Endothelial cell of umbilical vein (primary cell): ENCODE data around the gene PKD1L1. TPM values are rescaled to one million over a fixed set of nuclear protein-coding genes. Genes with fewer than 3 reads are reported as not detected.

Experiments
- BruUV-seq: library from RNA; stranded (reverse); fragments of 400-500 nt; replicated peaks from 2 replicates; lab custom pipeline; 2021; lab: Mats Ljungman, UMichigan
- CTCF ChIA-PET: fragments of 300-600, 350-600 bp; sonication (Branson Sonifier 250); formaldehyde crosslinking; loops from one replicate; lab custom pipeline; 2021; ENCODE audit warnings: antibody characterized with exemption, inconsistent platforms; lab: Charles Lee
- POLR2A ChIA-PET: fragments of 300-600, 350-600 bp; sonication (Branson Sonifier 250); formaldehyde crosslinking; loops from one replicate; lab custom pipeline; 2021; ENCODE audit warnings: antibody characterized with exemption, inconsistent platforms; lab: Charles Lee
- DNase-seq: peaks from one replicate; pipeline ENCODE4 v3.0.0-alpha.2; 2011; ENCODE audit warnings: low read depth, low spot score
- FAIRE-seq: peaks from 2 replicates; lab custom pipeline; 2011; peaks lifted over from hg19 to GRCh38; lab: Jason Lieb, UNC
- H2AFZ ChIP-seq: 2 replicates; pipeline ENCODE4 v1.6.0; 2012; ENCODE audit warnings: low read depth, low read length, control low read depth, inconsistent platforms
- H3K27ac ChIP-seq: 2 replicates; pipeline ENCODE4 v1.5.1; 2011; ENCODE audit warnings: low read depth, mild to moderate bottlenecking, control low read depth, low read length, moderate library complexity; ENCODE audit not compliant: insufficient read depth
- H3K27me3 ChIP-seq, 2 experiments: 2 replicates each; pipeline versions ENCODE4 v1.6.0 to v1.6.1; 2011; ENCODE audit warnings: low read length in 2 of 2, mixed read lengths in 1 of 2; ENCODE audit not compliant: control insufficient read depth in 2 of 2, insufficient read depth in 2 of 2
- H3K36me3 ChIP-seq, 2 experiments: 2 replicates in 1 of 2; 3 replicates in 1 of 2; pipeline ENCODE4 v1.5.1; 2011; ENCODE audit warnings: low read length in 2 of 2, mild to moderate bottlenecking in 1 of 2, moderate library complexity in 1 of 2; ENCODE audit not compliant: control insufficient read depth in 2 of 2, insufficient read depth in 2 of 2; ENCODE audit errors: extremely low read depth in 1 of 2
- H3K4me1 ChIP-seq: 3 replicates; pipeline ENCODE4 v1.5.1; 2011; ENCODE audit warnings: mild to moderate bottlenecking, low read length; ENCODE audit not compliant: control insufficient read depth, insufficient read depth; ENCODE audit errors: extremely low read depth
- H3K4me2 ChIP-seq: 2 replicates; pipeline ENCODE4 v1.6.1; 2011; ENCODE audit warnings: low read length, control low read depth, mixed read lengths; ENCODE audit not compliant: insufficient read depth
- H3K4me3 ChIP-seq, 3 experiments: fragments of 200-600 bp in 1 of 3; sonication (generic), shearing (Covaris generic) in 1 of 3; replicated peaks in 1 of 3; 2 replicates each; pipeline ENCODE4 v1.5.1; 2011 to 2016; ENCODE audit warnings: control low read depth in 3 of 3, low read length in 3 of 3, mild to moderate bottlenecking in 2 of 3, inconsistent platforms in 1 of 3, low read depth in 1 of 3, moderate library complexity in 1 of 3; ENCODE audit not compliant: insufficient read depth in 1 of 3
- H3K79me2 ChIP-seq: 2 replicates; pipeline ENCODE4 v1.6.0; 2012; ENCODE audit warnings: low read length, inconsistent platforms; ENCODE audit not compliant: control insufficient read depth, insufficient read depth
- H3K9ac ChIP-seq: replicated peaks from 2 replicates; pipeline ENCODE3; 2011; ENCODE audit warnings: low read length, control low read depth; ENCODE audit not compliant: insufficient read depth; ENCODE audit errors: extremely low read depth
- H3K9me1 ChIP-seq: replicated peaks from 3 replicates; pipeline ENCODE4 v1.6.0; 2011; ENCODE audit warnings: mild to moderate bottlenecking, low read length; ENCODE audit not compliant: control insufficient read depth, insufficient read depth; ENCODE audit errors: extremely low read depth
- H3K9me3 ChIP-seq: replicated peaks from 2 replicates; pipeline ENCODE4 v1.5.1; 2012; ENCODE audit warnings: low read length, inconsistent platforms; ENCODE audit not compliant: control insufficient read depth, insufficient read depth
- H4K20me1 ChIP-seq: replicated peaks from 2 replicates; pipeline ENCODE3; 2011; ENCODE audit warnings: mild to moderate bottlenecking, low read length; ENCODE audit not compliant: control insufficient read depth, insufficient read depth; ENCODE audit errors: extremely low read depth
- CTCF ChIP-seq, 2 donors: IDR thresholded peaks; 1 replicate in 1 of 2; 2 replicates in 1 of 2; pipeline ENCODE4 v1.5.1; 2011; ENCODE audit warnings: low read length in 2 of 2, mild to moderate bottlenecking in 2 of 2, moderate library complexity in 2 of 2, control low read depth in 1 of 2, inconsistent platforms in 1 of 2, low read depth in 1 of 2; ENCODE audit not compliant: insufficient read depth in 1 of 2; ENCODE audit errors: extremely low read depth in 1 of 2
- EZH2 ChIP-seq: IDR thresholded peaks from 2 replicates; pipeline ENCODE4 v1.6.1; 2012; ENCODE audit warnings: borderline replicate concordance, low read depth, mild to moderate bottlenecking, moderate library complexity, low read length, inconsistent platforms; ENCODE audit not compliant: severe bottlenecking
- FOS ChIP-seq: IDR thresholded peaks from 2 replicates; pipeline ENCODE4 v1.6.1; 2011; ENCODE audit warnings: mild to moderate bottlenecking, low read length, moderate library complexity, borderline replicate concordance; ENCODE audit not compliant: insufficient read depth
- GATA2 ChIP-seq: IDR thresholded peaks from 2 replicates; pipeline ENCODE4 v1.7.0; 2011; ENCODE audit warnings: low read depth, mild to moderate bottlenecking, moderate library complexity, mixed read lengths, low read length; ENCODE audit not compliant: insufficient read length, insufficient read depth
- JUN ChIP-seq: IDR thresholded peaks from 2 replicates; pipeline ENCODE4 v1.6.1; 2011; ENCODE audit warnings: borderline replicate concordance, low read depth; ENCODE audit not compliant: insufficient read length, insufficient read depth
- MAX ChIP-seq: IDR thresholded peaks from 2 replicates; pipeline ENCODE4 v1.6.1; 2011; ENCODE audit not compliant: insufficient read depth, insufficient read length
- MYC ChIP-seq: IDR thresholded peaks from one replicate; pipeline ENCODE4 v1.6.1; 2011; ENCODE audit warnings: mild to moderate bottlenecking, low read depth, low read length
- POLR2A ChIP-seq: IDR thresholded peaks from 2 replicates; pipeline ENCODE4 v1.6.1; 2012; ENCODE audit warnings: low read depth, mild to moderate bottlenecking, control low read depth, low read length
- POLR2AphosphoS5 ChIP-seq: IDR thresholded peaks from 2 replicates; pipeline ENCODE4 v1.6.1; 2012; ENCODE audit warnings: low read depth, mild to moderate bottlenecking, control low read depth, low read length, moderate library complexity; ENCODE audit not compliant: insufficient read depth
- dilution Hi-C: fragments of 300-500 bp; cut with MboI; formaldehyde crosslinking; loops from one replicate; pipeline ENCODE4 v1.15.0; 2019; ENCODE audit warnings: low sequenced_read_pairs; ENCODE audit not compliant: extremely low pct_ligation_motif_present
- intact Hi-C: fragments of 100-400 bp; cut with micrococcal nuclease; formaldehyde crosslinking; loops from one replicate; pipeline ENCODE4 v1.10.0; 2022
- polyA plus RNA-seq, 4 experiments: library from polyadenylated mRNA; depleted of rRNA in 3 of 4; stranded (reverse) in 3 of 4; unstranded in 1 of 4; fragments of >200 nt; gene quantifications; 2 replicates each; pipeline versions ENCODE4 v1.2.1 to v1.2.3, GENCODE V29; 2011 to 2012; ENCODE audit warnings: missing spikeins in 1 of 4
- total RNA-seq: library from RNA; stranded (reverse); gene quantifications from 2 replicates; pipeline ENCODE4 v1.2.3, GENCODE V29; 2021

The PKD1L1 gene
- total and polyA plus RNA-seq, 2 donors (not counting 3 experiments of a cell fraction or from before 2014, with no cell fraction given) = 4.1 to 5.9 TPM

- H3K9me1 ChIP-seq = no peaks in the 10 kb centered on the region
- peak overlapping the region; percentile 94 for H3K27ac ChIP-seq
- H3K4me3 ChIP-seq = no peak overlapping the region
- H3K9me3 ChIP-seq = no peaks in the 10 kb centered on the region
- no peaks in the 10 kb centered on the region for H4K20me1 ChIP-seq
- no TSS peak for BruUV-seq
- no peaks in the 10 kb centered on the region for H3K27me3 ChIP-seq
- ChIA-PET POLR2A (no interaction called here), CTCF (interaction anchor here (0.6 to 5.4 kb wide), 6 partner anchors 9 to 674 kb away, joined by 3 to 51 read pairs (median 4); no protein-coding TSS in a partner anchor)
- DNase-seq (peak; percentile 40), FAIRE-seq (peak; percentile 88)
- H3K36me3 ChIP-seq = no peaks in the 10 kb centered on the region
- dilution Hi-C loops (no loop called here), intact Hi-C loops (loop anchor here (1.0 to 10.0 kb wide), 9 partner anchors 39 to 1396 kb away; partner anchors contain the start of gene HUS1)
- peak overlapping the region; percentile 55 for H3K9ac ChIP-seq
- peaks cover 48% of the 10 kb centered on the region for H3K4me1 ChIP-seq
- H3K4me2 ChIP-seq = peak overlapping the region; percentile 1
- TF ChIP-seq MYC = no peak
- no peak for TF ChIP-seq MAX
- TF ChIP-seq GATA2 = no peak
- no peak for TF ChIP-seq JUN
- no peak for TF ChIP-seq FOS
- no peak for TF ChIP-seq POLR2AphosphoS5
- TF ChIP-seq CTCF (IDR thresholded peaks at IDR 0.05; ENCODE audit: extremely low read depth in 1 of 2, insufficient read depth in 1 of 2, low read depth in 1 of 2, low read length in 2 of 2) = no peak
- TF ChIP-seq EZH2 = no peak
- no peak for TF ChIP-seq POLR2A
- peak overlapping the region; percentile 43 for H2AFZ ChIP-seq
- H3K79me2 ChIP-seq = no peaks in the 10 kb centered on the region
Observed at GRCh38 chr7:47940088-47941013, 7.9 kb downstream of the PKD1L1 start.
